ENCODE data around the gene PPP1R13B.
"Not testable (repeated sequence)": the region's sequence is repeated elsewhere in the genome, so short reads cannot be mapped to it uniquely, and the experiment has no call there.

PPP1R13B gene

GRCh38 chr14:103702497-103703432 lies 144.6 kb downstream of the PPP1R13B start:
- DNase-seq (ENCODE audit: low spot score) (no peak), FAIRE-seq (no peak)

GRCh38 chr14:103702095-103702494 lies 145.3 kb downstream of the PPP1R13B start:
- DNase-seq (ENCODE audit: low spot score) (no peak), FAIRE-seq (no peak)

- no peak for DNase-seq (ENCODE audit: low spot score)
- no peak for FAIRE-seq
These were observed 146.5 kb downstream of the PPP1R13B start for GRCh38 chr14:103700753-103701490.

- no peak for DNase-seq (ENCODE audit: low spot score)
- FAIRE-seq, result no peak
These were observed 147.2 kb downstream of the PPP1R13B start for GRCh38 chr14:103699901-103700752.

GRCh38 chr14:103699261-103699661 lies 148.1 kb downstream of the PPP1R13B start:
- FAIRE-seq (no peak), DNase-seq (ENCODE audit: low spot score) (no peak)

- no peak for FAIRE-seq
- no peak for DNase-seq (ENCODE audit: low spot score)
These were observed 148.8 kb downstream of the PPP1R13B start for GRCh38 chr14:103698380-103699260.

- no peak for DNase-seq (ENCODE audit: low spot score)
- FAIRE-seq, result no peak
These were observed 149.6 kb downstream of the PPP1R13B start for GRCh38 chr14:103697603-103698379.

- FAIRE-seq (no peak), DNase-seq (ENCODE audit: low spot score) (no peak)
These were observed 150.2 kb downstream of the PPP1R13B start for GRCh38 chr14:103697206-103697602.

- FAIRE-seq (no peak), DNase-seq (ENCODE audit: low spot score) (no peak)
These were observed 150.8 kb downstream of the PPP1R13B start for GRCh38 chr14:103696466-103697071.

- no peak for DNase-seq (ENCODE audit: low spot score)
- FAIRE-seq, result no peak
These were observed 151.3 kb downstream of the PPP1R13B start for GRCh38 chr14:103696070-103696402.

- DNase-seq (ENCODE audit: low spot score), result no peak
These were observed 151.9 kb downstream of the PPP1R13B start for GRCh38 chr14:103695296-103696069.

GRCh38 chr14:103694572-103695026 lies 152.8 kb downstream of the PPP1R13B start:
- DNase-seq (ENCODE audit: low spot score), result no peak
- no peak for FAIRE-seq

More at GRCh38 chr14:103695296-103696069, 151.9 kb downstream of the PPP1R13B start:
- FAIRE-seq, result no peak

GRCh38 chr14:103693515-103693914 lies 153.9 kb downstream of the PPP1R13B start:
- DNase-seq (ENCODE audit: low spot score), result no peak
- FAIRE-seq, result no peak

- no peak for FAIRE-seq
These were observed 154.5 kb downstream of the PPP1R13B start for GRCh38 chr14:103692871-103693270.

GRCh38 chr14:103692159-103692558 lies 155.2 kb downstream of the PPP1R13B start:
- DNase-seq (ENCODE audit: low spot score) (no peak), FAIRE-seq (no peak)

More at GRCh38 chr14:103692871-103693270, 154.5 kb downstream of the PPP1R13B start:
- DNase-seq (ENCODE audit: low spot score), result no peak

- DNase-seq (ENCODE audit: low spot score); FAIRE-seq: not testable (repeated sequence)
These were observed 155.7 kb downstream of the PPP1R13B start for GRCh38 chr14:103691655-103692054.

- DNase-seq (ENCODE audit: low spot score) (no peak), FAIRE-seq (no peak)
These were observed 157.0 kb downstream of the PPP1R13B start for GRCh38 chr14:103690332-103690731.
